Stomach smooth muscle (tissue), 2 donors: Measurements from ENCODE around the gene HS3ST4.

ENCODE experiments used
- H3K27ac ChIP-seq: one replicate; pipeline ENCODE4 v1.7.0; 2013; ENCODE audit warnings: mild to moderate bottlenecking, low read length, inconsistent platforms
- H3K27me3 ChIP-seq, 2 donors: one replicate each; pipeline ENCODE4 v1.7.0; 2013; ENCODE audit warnings: low read length in 2 of 2; ENCODE audit not compliant: insufficient read depth in 2 of 2, control insufficient read depth in 1 of 2
- H3K36me3 ChIP-seq, 2 donors: one replicate each; pipeline ENCODE4 v1.7.0; 2013; ENCODE audit warnings: low read length in 2 of 2; ENCODE audit not compliant: control insufficient read depth in 2 of 2, insufficient read depth in 2 of 2
- H3K4me1 ChIP-seq: one replicate; pipeline ENCODE4 v1.7.0; 2013; ENCODE audit warnings: low read length; ENCODE audit not compliant: control insufficient read depth, insufficient read depth
- H3K4me3 ChIP-seq, 2 donors: one replicate each; pipeline ENCODE4 v1.7.0; 2013; ENCODE audit warnings: low read length in 2 of 2
- H3K9ac ChIP-seq, 2 donors: one replicate each; pipeline ENCODE4 v1.7.0; 2013; ENCODE audit warnings: low read length in 2 of 2, mild to moderate bottlenecking in 1 of 2
- H3K9me3 ChIP-seq, 2 donors: one replicate each; pipeline ENCODE4 v1.7.0; 2013; ENCODE audit warnings: low read length in 2 of 2; ENCODE audit not compliant: control insufficient read depth in 2 of 2
- donor health status: healthy.
- donor health status: Pancreatic carcinoma.

The HS3ST4 gene

DNA sequence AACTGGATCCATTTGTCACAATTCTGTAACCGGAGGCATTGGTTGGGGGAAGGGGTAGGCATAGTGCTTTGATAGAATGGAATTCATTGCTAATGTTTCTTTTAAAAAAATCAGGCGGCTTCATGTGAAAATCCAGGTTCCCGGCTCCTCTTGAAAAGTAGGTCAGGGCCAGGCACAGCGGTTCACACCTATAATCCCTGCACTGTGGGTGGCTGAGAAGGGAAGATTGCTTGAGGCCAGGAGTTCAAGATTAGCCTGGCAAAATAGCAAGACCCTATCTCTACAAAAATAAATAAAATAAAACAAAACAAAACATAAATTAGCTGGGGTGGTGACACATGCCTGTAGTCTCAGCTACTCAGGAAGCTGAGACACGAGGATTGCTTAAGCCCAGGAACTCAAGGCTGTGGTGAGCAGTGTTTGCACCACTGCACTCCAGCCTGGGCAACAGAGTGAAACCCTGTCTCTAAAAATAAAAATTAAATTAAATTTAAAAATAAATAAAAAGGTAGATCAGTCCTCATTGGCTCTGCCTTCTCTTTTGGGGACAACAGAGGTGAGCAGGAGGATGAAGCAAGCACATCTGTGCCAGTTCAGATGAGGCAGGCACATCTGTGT, 466.5 kb downstream of the HS3ST4 start:
- Histone ChIP-seq H3K27me3 (no peaks in the 10 kb centered on the region), H3K4me3 (no peak overlapping the region), H3K9me3 (peaks cover 0 to 4% of the 10 kb centered on the region in 2 donors), H3K4me1 (no peaks in the 10 kb centered on the region), H3K36me3 (no peaks in the 10 kb centered on the region), H3K27ac (no peak overlapping the region), H3K9ac (no peak overlapping the region)

DNA sequence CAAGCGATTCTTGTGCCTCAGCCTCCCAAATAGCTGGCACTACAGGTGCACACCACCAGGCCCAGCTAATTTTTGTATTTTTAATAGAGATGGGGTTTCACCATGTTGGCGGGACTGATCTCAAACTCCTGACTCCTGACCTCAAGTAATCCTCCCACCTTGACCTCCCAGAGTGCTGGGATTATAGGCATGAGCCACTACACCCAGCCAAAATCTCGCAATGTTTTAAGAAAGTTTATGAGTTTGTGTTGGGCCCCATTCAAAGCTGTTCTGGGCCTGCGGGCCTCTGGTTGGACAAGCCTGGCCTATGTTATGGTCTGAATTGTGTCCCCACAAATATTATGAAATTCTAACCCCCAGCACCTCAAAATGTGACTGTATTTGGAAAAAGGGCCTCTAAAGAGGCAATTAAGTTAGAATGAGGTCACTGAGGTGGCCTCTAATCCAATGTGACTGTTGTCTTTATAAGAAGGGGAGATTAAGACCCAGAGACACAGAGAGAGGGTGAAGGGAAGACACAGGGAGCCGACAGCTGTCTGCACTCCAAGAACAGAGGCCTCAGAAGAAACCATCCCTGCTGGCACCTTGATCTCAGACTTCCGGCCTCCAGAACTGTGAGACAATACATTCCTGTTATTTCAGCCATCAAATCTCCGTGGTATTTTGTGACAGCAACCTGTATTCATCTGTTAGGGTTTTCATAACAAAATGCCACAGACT, 469.9 kb downstream of the HS3ST4 start:
- Histone ChIP-seq H3K36me3 (no peaks in the 10 kb centered on the region), H3K4me3 (no peak overlapping the region), H3K27ac (no peak overlapping the region), H3K9ac (no peak overlapping the region), H3K27me3 (no peaks in the 10 kb centered on the region), H3K4me1 (no peaks in the 10 kb centered on the region), H3K9me3 (peaks cover 0 to 6% of the 10 kb centered on the region in 2 donors)

DNA sequence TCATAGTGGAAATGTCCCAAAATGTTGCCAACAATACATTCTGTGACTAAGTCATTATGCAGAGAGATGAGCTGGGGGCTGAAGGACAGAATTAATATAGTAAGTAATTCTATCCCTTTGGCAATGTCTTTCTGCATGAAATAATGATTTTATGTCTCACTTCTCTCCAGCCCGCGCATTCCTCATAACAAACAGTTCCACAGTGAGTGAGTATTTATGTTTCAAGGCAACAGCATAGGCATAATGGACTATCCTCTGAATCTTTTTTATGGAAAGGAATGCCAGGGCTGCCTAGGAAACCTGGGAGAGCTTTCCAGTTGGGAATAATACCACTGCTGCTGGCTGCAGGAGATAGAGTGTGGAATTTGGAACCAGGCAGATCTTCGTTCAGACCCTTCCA, 477.7 kb downstream of the HS3ST4 start:
- Histone ChIP-seq H3K9me3 (peaks cover 0 to 2% of the 10 kb centered on the region in 2 donors), H3K4me3 (no peak overlapping the region), H3K4me1 (no peaks in the 10 kb centered on the region)

DNA sequence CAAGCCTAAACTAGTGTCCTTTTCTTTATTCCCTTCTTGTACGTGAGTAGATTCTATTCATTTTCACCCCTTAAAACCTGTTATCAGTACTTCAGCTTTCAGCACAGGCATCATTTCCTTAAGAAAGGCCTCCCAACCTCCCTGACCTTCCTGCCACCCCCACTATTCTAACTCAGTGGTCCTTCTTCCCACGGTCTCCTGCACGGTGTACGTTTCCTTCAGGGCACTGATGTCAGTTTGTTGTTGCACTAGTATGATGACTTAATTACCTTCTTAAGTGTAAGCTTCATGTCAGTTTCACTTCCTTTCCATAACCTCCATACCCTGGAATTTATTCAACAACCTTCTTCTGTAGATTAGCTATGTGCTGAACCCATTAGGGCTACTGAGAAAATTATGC, 484.2 kb downstream of the HS3ST4 start:
- Histone ChIP-seq H3K4me3 (no peak overlapping the region), H3K4me1 (peaks cover 3% of the 10 kb centered on the region), H3K27me3 (no peaks in the 10 kb centered on the region), H3K27ac (no peak overlapping the region), H3K9ac (no peak overlapping the region), H3K36me3 (no peaks in the 10 kb centered on the region), H3K9me3 (no peaks in the 10 kb centered on the region)

More for the DNA sequence above, 477.7 kb downstream of the HS3ST4 start:
- H3K9ac ChIP-seq: no peak overlapping the region
- no peak overlapping the region for H3K27ac ChIP-seq
- H3K36me3 ChIP-seq: no peaks in the 10 kb centered on the region
- H3K27me3 ChIP-seq: no peaks in the 10 kb centered on the region

DNA sequence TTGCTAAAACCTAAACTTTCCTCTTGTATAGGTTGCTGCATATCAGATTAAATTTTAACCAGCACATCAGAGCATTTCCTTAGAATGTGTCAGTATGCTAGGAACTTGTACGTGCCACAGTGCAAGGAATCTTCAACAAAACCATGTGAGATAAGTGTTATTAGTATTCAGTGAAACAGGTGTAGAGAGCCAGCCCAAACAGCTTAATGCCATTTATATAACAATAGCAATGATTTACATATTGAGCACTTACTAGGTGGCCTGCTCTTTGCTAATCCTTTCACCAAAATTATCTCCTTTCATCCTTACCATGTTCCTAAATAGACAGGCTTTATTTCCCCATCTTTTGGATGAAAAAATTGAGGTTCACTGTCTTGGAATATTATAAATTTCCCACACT, 485.7 kb downstream of the HS3ST4 start:
- no peak overlapping the region for H3K27ac ChIP-seq
- no peak overlapping the region for H3K9ac ChIP-seq
- peaks cover 3% of the 10 kb centered on the region for H3K4me1 ChIP-seq
- H3K4me3 ChIP-seq: no peak overlapping the region
- H3K9me3 ChIP-seq: no peaks in the 10 kb centered on the region
- H3K27me3 ChIP-seq: no peaks in the 10 kb centered on the region
- H3K36me3 ChIP-seq: no peaks in the 10 kb centered on the region

DNA sequence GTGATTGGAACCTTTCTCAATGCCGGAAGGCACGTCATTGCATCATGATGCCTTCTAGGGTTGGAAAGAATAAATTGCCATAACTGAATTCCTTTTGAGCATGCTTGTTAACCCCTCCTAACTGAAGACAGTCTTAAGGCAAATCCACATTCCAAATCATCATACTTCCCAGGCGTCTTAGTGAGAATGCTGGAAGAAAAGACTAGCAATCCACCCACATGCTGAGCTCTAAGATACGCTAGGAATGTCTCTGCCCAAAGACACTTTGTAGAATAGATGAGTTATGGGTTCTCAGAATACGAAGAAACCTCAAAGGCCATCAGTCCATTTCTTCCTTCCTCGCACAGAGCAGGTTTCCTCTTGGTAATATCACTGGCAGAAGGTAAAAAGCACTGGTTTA, 486.5 kb downstream of the HS3ST4 start:
- no peaks in the 10 kb centered on the region for H3K9me3 ChIP-seq
- H3K9ac ChIP-seq: no peak overlapping the region
- no peak overlapping the region for H3K4me3 ChIP-seq
- H3K36me3 ChIP-seq: no peaks in the 10 kb centered on the region
- H3K4me1 ChIP-seq: peaks cover 3% of the 10 kb centered on the region
- no peaks in the 10 kb centered on the region for H3K27me3 ChIP-seq
- H3K27ac ChIP-seq: no peak overlapping the region

DNA sequence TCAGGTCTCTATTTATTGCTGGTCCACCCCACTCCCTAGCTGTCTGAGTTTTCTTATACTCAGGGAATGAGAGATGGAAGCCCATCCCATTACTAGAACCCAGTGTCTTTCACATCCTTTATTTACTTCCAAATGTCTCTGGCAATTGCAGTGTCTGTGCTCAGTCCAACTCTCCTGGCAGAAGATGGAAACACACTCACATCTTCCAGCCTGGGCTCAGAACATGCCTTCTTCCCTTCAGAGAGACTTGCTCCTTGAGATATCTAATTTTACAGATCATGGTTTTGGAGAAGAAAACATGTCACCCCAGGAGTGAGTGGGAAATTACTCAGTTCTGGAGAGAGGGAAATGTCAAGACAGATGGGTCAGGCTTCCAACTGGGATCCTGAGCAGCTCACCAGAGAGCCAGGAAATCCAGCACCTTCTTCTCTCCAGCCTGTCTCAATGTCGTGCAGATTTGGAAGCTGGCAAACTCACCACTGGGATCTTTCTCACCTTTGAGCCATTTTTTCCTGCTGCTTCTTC, 494.4 kb downstream of the HS3ST4 start:
- H3K4me3 ChIP-seq: no peak overlapping the region
- no peaks in the 10 kb centered on the region for H3K27me3 ChIP-seq
- H3K9ac ChIP-seq: no peak overlapping the region
- peaks cover 0 to 4% of the 10 kb centered on the region in 2 donors for H3K9me3 ChIP-seq
- peaks cover 3% of the 10 kb centered on the region for H3K4me1 ChIP-seq
- no peak overlapping the region for H3K27ac ChIP-seq
- H3K36me3 ChIP-seq: no peaks in the 10 kb centered on the region
